Calu3 (cell line): ENCODE measurements around the gene TNFRSF4. TPM values are rescaled to one million over a fixed set of nuclear protein-coding genes. Genes with fewer than 3 reads are reported as not detected.

Experiments
- BruUV-seq: library from RNA; stranded (reverse); fragments of 400-500 nt; replicated peaks from 2 replicates; lab custom pipeline; 2021; lab: Mats Ljungman, UMichigan
- CTCF ChIA-PET: fragments of 300-600 bp; sonication (Branson Sonifier 250); formaldehyde crosslinking; loops from one replicate; lab custom pipeline; 2022; ENCODE audit warnings: antibody characterized with exemption; lab: Charles Lee
- DNase-seq: peaks from one replicate; pipeline ENCODE4 v3.0.0; 2022
- H3K27ac Mint-ChIP-seq: one replicate; pipeline ENCODE4 v1.8.0; 2022; ENCODE audit warnings: mixed read lengths; ENCODE audit not compliant: unreplicated experiment
- H3K27me3 Mint-ChIP-seq: one replicate; pipeline ENCODE4 v1.8.0; 2022; ENCODE audit warnings: mixed read lengths; ENCODE audit not compliant: unreplicated experiment
- H3K36me3 Mint-ChIP-seq: one replicate; pipeline ENCODE4 v1.8.0; 2022; ENCODE audit warnings: mild to moderate bottlenecking, moderate library complexity, mixed read lengths; ENCODE audit not compliant: insufficient read depth, unreplicated experiment
- H3K4me1 Mint-ChIP-seq: one replicate; pipeline ENCODE4 v1.8.0; 2022; ENCODE audit warnings: mild to moderate bottlenecking, low read depth, mixed read lengths; ENCODE audit not compliant: unreplicated experiment
- H3K4me3 Mint-ChIP-seq: one replicate; pipeline ENCODE4 v1.8.0; 2022; ENCODE audit warnings: mild to moderate bottlenecking, low read depth, moderate library complexity, mixed read lengths; ENCODE audit not compliant: unreplicated experiment
- H3K9me3 Mint-ChIP-seq: one replicate; pipeline ENCODE4 v1.8.0; 2022; ENCODE audit warnings: low read depth, mixed read lengths; ENCODE audit not compliant: unreplicated experiment
- intact Hi-C: fragments of 100-400 bp; cut with micrococcal nuclease; formaldehyde crosslinking; loops from one replicate; pipeline ENCODE4 v1.10.0; 2022; ENCODE audit not compliant: unreplicated experiment
- total RNA-seq: library from RNA; stranded (reverse); gene quantifications from 2 replicates; pipeline ENCODE4 v1.2.3, GENCODE V29; 2022
- TF ChIP-seq, protein P1 (sequence below): fragments of 200-600 bp; IDR thresholded peaks from one replicate; pipeline ENCODE4 v1.8.0; 2022; ENCODE audit warnings: antibody characterized with exemption; ENCODE audit not compliant: unreplicated experiment

The TNFRSF4 gene
- total RNA-seq, 1 experiment from 2014 or later, result not detected

DNA sequence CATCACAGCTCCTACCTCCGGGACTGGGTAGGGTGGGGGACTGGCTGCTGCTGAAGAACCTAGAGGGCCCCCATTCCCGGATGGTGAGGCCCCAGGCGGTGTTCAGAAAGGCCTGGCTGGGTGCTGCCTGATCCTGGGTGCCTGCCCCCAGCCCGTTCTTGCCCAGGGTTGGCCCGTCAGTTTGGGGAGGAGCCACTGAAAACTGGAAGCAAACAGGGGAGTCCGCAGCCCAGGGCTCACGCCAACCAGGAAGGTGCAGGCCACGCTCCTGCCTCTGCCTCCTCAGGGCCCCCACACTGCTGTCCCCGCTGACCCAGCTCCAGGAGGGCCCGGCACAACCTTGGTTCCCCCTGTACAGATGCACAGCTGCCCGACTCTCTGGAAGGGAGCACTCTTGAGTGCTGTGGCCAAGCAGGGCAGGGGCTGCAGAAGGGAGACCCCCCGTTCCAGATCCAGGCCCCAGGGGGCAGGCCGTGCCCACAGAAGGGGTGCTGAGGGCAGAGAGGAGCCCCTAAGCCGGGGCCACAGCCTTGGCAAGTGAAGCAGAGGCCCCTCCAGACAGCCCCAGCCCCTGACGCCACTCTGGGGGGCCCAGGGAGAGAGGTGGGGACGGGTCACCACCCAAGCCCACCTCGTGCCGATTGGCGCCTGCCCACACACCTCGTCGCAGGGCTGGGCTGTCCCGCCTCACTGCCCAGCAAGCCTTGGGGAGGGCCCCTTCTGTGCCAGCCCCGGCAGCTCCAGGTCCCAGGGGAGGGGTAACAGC lies 27.1 kb upstream of the TNFRSF4 start:
- peak overlapping the region; percentile 76 for H3K27ac Mint-ChIP-seq
- no TSS peak for BruUV-seq
- TF ChIP-seq, protein P1, sequence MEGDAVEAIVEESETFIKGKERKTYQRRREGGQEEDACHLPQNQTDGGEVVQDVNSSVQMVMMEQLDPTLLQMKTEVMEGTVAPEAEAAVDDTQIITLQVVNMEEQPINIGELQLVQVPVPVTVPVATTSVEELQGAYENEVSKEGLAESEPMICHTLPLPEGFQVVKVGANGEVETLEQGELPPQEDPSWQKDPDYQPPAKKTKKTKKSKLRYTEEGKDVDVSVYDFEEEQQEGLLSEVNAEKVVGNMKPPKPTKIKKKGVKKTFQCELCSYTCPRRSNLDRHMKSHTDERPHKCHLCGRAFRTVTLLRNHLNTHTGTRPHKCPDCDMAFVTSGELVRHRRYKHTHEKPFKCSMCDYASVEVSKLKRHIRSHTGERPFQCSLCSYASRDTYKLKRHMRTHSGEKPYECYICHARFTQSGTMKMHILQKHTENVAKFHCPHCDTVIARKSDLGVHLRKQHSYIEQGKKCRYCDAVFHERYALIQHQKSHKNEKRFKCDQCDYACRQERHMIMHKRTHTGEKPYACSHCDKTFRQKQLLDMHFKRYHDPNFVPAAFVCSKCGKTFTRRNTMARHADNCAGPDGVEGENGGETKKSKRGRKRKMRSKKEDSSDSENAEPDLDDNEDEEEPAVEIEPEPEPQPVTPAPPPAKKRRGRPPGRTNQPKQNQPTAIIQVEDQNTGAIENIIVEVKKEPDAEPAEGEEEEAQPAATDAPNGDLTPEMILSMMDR, result no peak
- no peaks in the 10 kb centered on the region for H3K27me3 Mint-ChIP-seq
- peak overlapping the region; percentile 17 for H3K4me3 Mint-ChIP-seq
- no peaks in the 10 kb centered on the region for H3K4me1 Mint-ChIP-seq
- DNase-seq, result no peak
- CTCF ChIA-PET, result no interaction called here
- intact Hi-C loops, result no loop called here
- peaks cover 39% of the 10 kb centered on the region for H3K36me3 Mint-ChIP-seq
- no peaks in the 10 kb centered on the region for H3K9me3 Mint-ChIP-seq

DNA sequence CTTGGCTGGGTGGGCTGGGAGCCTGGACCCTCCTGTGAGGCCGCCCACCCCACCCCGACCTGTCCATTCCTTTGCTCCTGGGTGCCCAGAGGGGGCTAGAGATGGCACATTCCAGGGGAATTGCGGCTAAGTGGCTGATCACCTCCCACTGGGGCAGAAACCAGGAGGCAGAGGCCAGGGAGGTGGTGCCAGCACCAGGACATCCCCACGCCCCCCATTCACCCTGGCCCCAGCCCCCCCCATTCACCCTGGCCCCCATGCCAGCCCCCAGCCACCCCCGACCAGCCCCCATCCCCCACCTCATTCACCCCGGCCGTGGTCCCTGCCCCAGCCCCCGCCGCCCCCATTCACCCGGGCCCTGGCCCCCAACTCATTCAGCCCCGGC lies 26.4 kb upstream of the TNFRSF4 start:
- CTCF ChIA-PET, result no interaction called here
- TF ChIP-seq, protein P1, result no peak
- intact Hi-C loops, result no loop called here
- H3K9me3 Mint-ChIP-seq, result no peaks in the 10 kb centered on the region
- no peak for DNase-seq
- peaks cover 39% of the 10 kb centered on the region for H3K36me3 Mint-ChIP-seq
- H3K4me1 Mint-ChIP-seq, result no peaks in the 10 kb centered on the region
- peak overlapping the region; percentile 17 for H3K4me3 Mint-ChIP-seq
- no TSS peak for BruUV-seq
- peak overlapping the region; percentile 76 for H3K27ac Mint-ChIP-seq
- no peaks in the 10 kb centered on the region for H3K27me3 Mint-ChIP-seq

DNA sequence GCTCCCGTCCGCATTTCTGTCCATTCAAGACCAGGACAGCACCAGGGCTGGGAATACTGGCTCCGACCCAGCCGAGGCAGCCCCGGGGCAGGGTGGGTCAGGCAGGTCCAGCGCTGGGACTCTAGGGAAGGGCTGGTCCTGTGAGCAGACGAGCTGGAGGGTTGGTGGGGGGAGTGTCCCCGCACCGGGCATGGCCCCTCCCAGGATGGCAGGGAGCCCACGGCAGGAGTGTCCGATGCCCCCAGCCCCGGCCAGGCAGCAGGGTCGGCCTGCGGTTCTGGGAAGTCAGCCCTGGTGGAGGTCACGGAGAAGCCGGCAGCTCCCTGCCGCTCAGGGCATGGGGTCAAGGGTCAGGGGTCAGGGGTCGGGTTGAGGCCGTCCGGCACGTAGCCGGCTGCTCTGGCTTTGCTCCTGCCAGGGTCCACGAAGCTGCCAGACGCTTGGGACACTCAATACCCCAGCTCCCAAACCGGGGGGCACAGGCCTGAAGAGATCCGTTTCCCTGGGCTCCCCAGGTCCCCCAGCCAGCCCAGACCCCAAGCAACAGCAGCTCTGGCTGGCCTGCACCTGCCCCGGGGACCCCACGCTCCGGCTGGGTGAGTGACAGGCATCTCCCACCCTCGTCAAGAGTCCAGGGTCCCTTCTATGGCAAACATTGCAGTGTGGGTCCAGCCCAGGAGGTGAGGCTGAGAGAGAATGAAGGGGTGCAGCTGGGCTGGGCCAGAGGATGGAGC lies 25.8 kb upstream of the TNFRSF4 start:
- intact Hi-C loops, result loop anchor here (10.0 kb wide), 1 partner anchor 75 kb away; no protein-coding TSS in a partner anchor
- peak overlapping the region; percentile 76 for H3K27ac Mint-ChIP-seq
- TF ChIP-seq, protein P1, result no peak
- DNase-seq, result no peak
- no TSS peak for BruUV-seq
- H3K4me1 Mint-ChIP-seq, result no peaks in the 10 kb centered on the region
- no peaks in the 10 kb centered on the region for H3K27me3 Mint-ChIP-seq
- peaks cover 44% of the 10 kb centered on the region for H3K36me3 Mint-ChIP-seq
- CTCF ChIA-PET, result no interaction called here
- peak overlapping the region; percentile 63 for H3K4me3 Mint-ChIP-seq
- H3K9me3 Mint-ChIP-seq, result no peaks in the 10 kb centered on the region

DNA sequence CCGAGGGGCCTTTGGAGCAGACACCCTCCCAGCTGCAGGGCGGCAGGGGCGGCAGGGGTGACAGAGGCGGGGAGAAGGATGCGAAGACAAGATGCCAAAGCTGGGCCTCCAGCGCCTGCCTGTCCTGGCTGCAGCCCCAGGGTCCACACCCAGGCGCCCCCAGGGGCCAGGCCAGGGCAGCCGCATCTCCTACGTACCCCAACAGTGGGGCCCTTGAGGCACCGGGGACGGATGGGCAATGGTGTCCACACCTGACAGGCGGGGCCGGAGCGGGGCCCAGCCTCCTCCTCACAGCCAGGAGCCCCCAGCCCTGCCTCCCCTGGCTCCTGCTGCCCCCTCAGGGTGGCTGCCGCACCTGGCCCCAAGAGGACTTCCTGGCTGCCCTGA lies 25.3 kb upstream of the TNFRSF4 start:
- TF ChIP-seq, protein P1, result no peak
- intact Hi-C loops, result loop anchor here (10.0 kb wide), 1 partner anchor 74 kb away; no protein-coding TSS in a partner anchor
- peak overlapping the region; percentile 90 for H3K27ac Mint-ChIP-seq

More for the DNA sequence above, 25.3 kb upstream of the TNFRSF4 start:
- no peak for DNase-seq
- Mint-ChIP-seq H3K9me3 (no peaks in the 10 kb centered on the region), H3K36me3 (peaks cover 50% of the 10 kb centered on the region), H3K4me1 (no peaks in the 10 kb centered on the region), H3K4me3 (peak overlapping the region; percentile 63), H3K27me3 (no peaks in the 10 kb centered on the region)
- BruUV-seq, result no TSS peak
- CTCF ChIA-PET, result no interaction called here
